K562 (cell line): ENCODE measurements around the gene NAV2.

ENCODE experiments used
- MAFK ChIP-seq: IDR thresholded peaks from 2 replicates; pipeline ENCODE4 v1.6.1; 2011; ENCODE audit warnings: low read length, improper control_type of control experiment
- ZNF24 ChIP-seq: fragments of 450-650 bp; IDR thresholded peaks from 2 replicates; pipeline ENCODE4 v1.6.1; 2016
- TF ChIP-seq, protein P1 (sequence below): sonication (generic); formaldehyde crosslinking; IDR thresholded peaks from 2 replicates; pipeline ENCODE4 v1.8.0; 2023; ENCODE audit warnings: mild to moderate bottlenecking, missing genetic modification reagents

DNA sequence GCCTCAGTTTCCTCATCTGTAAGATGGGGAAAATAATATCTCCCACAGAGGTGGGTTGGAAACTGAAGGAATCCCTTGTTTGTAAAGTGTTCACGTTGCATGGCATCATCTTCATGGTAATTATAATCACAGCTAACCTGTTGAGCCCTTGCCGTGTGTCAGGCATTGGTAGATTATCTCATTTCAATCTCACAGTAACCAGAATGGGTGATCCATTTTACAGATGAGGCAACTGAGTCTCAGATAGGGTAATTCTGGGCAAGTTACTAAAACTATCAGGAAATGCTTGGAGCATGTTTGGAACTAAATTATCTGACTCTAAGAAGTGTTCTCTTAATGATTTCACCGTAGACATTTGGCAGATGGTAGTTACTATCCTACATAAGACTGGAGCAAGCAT lies 109.4 kb downstream of the NAV2 start:
- TF ChIP-seq MAFK (no peak), ZNF24 (no peak)
- TF ChIP-seq, protein P1, sequence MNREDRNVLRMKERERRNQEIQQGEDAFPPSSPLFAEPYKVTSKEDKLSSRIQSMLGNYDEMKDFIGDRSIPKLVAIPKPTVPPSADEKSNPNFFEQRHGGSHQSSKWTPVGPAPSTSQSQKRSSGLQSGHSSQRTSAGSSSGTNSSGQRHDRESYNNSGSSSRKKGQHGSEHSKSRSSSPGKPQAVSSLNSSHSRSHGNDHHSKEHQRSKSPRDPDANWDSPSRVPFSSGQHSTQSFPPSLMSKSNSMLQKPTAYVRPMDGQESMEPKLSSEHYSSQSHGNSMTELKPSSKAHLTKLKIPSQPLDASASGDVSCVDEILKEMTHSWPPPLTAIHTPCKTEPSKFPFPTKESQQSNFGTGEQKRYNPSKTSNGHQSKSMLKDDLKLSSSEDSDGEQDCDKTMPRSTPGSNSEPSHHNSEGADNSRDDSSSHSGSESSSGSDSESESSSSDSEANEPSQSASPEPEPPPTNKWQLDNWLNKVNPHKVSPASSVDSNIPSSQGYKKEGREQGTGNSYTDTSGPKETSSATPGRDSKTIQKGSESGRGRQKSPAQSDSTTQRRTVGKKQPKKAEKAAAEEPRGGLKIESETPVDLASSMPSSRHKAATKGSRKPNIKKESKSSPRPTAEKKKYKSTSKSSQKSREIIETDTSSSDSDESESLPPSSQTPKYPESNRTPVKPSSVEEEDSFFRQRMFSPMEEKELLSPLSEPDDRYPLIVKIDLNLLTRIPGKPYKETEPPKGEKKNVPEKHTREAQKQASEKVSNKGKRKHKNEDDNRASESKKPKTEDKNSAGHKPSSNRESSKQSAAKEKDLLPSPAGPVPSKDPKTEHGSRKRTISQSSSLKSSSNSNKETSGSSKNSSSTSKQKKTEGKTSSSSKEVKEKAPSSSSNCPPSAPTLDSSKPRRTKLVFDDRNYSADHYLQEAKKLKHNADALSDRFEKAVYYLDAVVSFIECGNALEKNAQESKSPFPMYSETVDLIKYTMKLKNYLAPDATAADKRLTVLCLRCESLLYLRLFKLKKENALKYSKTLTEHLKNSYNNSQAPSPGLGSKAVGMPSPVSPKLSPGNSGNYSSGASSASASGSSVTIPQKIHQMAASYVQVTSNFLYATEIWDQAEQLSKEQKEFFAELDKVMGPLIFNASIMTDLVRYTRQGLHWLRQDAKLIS, result no peak
